HCT116 (cell line): ENCODE data around the gene USP48. TPM values are rescaled to one million over a fixed set of nuclear protein-coding genes. Genes with fewer than 3 reads are reported as not detected.

Experiments used
- ATAC-seq: fragments of 200-7000 bp; cut with Tn5 transposase; 2 replicates; pipeline ENCODE4 v1.9.1; 2020; ENCODE audit warnings: mild to moderate bottlenecking, moderate library complexity
- BruUV-seq: library from RNA; stranded (reverse); fragments of 400-500 nt; replicated peaks from 2 replicates; lab custom pipeline; 2021; lab: Mats Ljungman, UMichigan
- CTCF ChIA-PET: fragments of 300-600 bp; sonication (Branson Sonifier 250); formaldehyde crosslinking; loops from one replicate; lab custom pipeline; 2021; ENCODE audit warnings: antibody characterized with exemption; lab: Charles Lee
- POLR2A ChIA-PET: fragments of 300-600, 350-600 bp; sonication (Branson Sonifier 250); formaldehyde crosslinking; loops from one replicate; lab custom pipeline; 2021; ENCODE audit warnings: antibody characterized with exemption; lab: Charles Lee
- RAD21 ChIA-PET, 2 experiments: fragments of 300-600 bp; sonication (Branson Sonifier 250); formaldehyde crosslinking; loops; one replicate each; lab custom pipeline; 2023; ENCODE audit warnings: low total read pairs in 2 of 2; ENCODE audit not compliant: uncharacterized antibody in 2 of 2, unreplicated experiment in 2 of 2, low non-redundant PET in 1 of 2; lab: Charles Lee
- DNase-seq: peaks from one replicate; pipeline ENCODE4 v3.0.0-alpha.2; 2010; ENCODE audit warnings: low read depth, low spot score
- H2AFZ ChIP-seq: fragments of 200-600 bp; shearing (Covaris generic), sonication (generic); 2 replicates; pipeline ENCODE4 v1.6.1; 2017; ENCODE audit warnings: low read depth, mixed run types, mixed read lengths, antibody characterized with exemption, low read length; ENCODE audit not compliant: poor library complexity, severe bottlenecking
- H3K27ac ChIP-seq: 2 replicates; pipeline ENCODE4 v1.5.1; 2012; ENCODE audit warnings: low read depth, low read length
- H3K27me3 ChIP-seq: fragments of 200-600 bp; sonication (generic); 2 replicates; pipeline ENCODE4 v1.6.1; 2016; ENCODE audit warnings: mixed run types, low read length, mixed read lengths; ENCODE audit not compliant: insufficient read depth
- H3K36me3 ChIP-seq, 2 experiments: fragments of 200-500 bp in 1 of 2; fragments of 200-600 bp in 1 of 2; sonication (Bioruptor generic) in 1 of 2; sonication (generic) in 1 of 2; 2 replicates each; pipeline versions ENCODE4 v1.5.1 to v1.6.1; 2014 to 2016; ENCODE audit warnings: low read length in 2 of 2, inconsistent platforms in 1 of 2, mixed read lengths in 1 of 2, mixed run types in 1 of 2; ENCODE audit not compliant: insufficient read depth in 2 of 2, control insufficient read depth in 1 of 2
- H3K4me1 ChIP-seq, 2 experiments: fragments of 200-600 bp in 1 of 2; sonication (generic) in 1 of 2; 2 replicates each; pipeline versions ENCODE4 v1.5.1 to v1.6.1; 2012 to 2017; ENCODE audit warnings: low read length in 2 of 2, inconsistent platforms in 1 of 2, mild to moderate bottlenecking in 1 of 2, mixed read lengths in 1 of 2, mixed run types in 1 of 2, moderate library complexity in 1 of 2; ENCODE audit not compliant: insufficient read depth in 2 of 2, control insufficient read depth in 1 of 2
- H3K4me2 ChIP-seq: fragments of 200-600 bp; sonication (generic); 2 replicates; pipeline ENCODE4 v1.6.1; 2017; ENCODE audit warnings: mixed run types, low read length, mixed read lengths
- H3K4me3 ChIP-seq, 2 experiments: fragments of 200-600 bp in 1 of 2; sonication (generic) in 1 of 2; replicated peaks in 1 of 2; 2 replicates each; pipeline ENCODE4 v1.5.1; 2011 to 2016; ENCODE audit warnings: low read length in 2 of 2, control low read depth in 1 of 2, low read depth in 1 of 2, mild to moderate bottlenecking in 1 of 2, mixed read lengths in 1 of 2, mixed run types in 1 of 2
- H3K79me2 ChIP-seq: fragments of 200-600 bp; sonication (generic); 2 replicates; pipeline ENCODE4 v1.6.1; 2017; ENCODE audit warnings: mild to moderate bottlenecking, mixed run types, low read length, moderate library complexity, mixed read lengths; ENCODE audit not compliant: insufficient read depth
- H3K9ac ChIP-seq: fragments of 200-600 bp; sonication (generic); 2 replicates; pipeline ENCODE4 v1.6.1; 2016; ENCODE audit warnings: low read length, mixed read lengths
- H3K9me2 ChIP-seq: fragments of 200-600 bp; sonication (generic), shearing (Covaris generic); 2 replicates; pipeline ENCODE4 v1.6.1; 2017; ENCODE audit warnings: mixed run types, mild to moderate bottlenecking, moderate library complexity; ENCODE audit not compliant: insufficient read depth
- H3K9me3 ChIP-seq, 2 experiments: fragments of 200-500 bp in 1 of 2; fragments of 200-600 bp in 1 of 2; sonication (Bioruptor generic) in 1 of 2; sonication (generic) in 1 of 2; 2 replicates each; pipeline ENCODE4 v1.6.1; 2014 to 2017; ENCODE audit warnings: low read length in 2 of 2, mixed read lengths in 2 of 2, inconsistent platforms in 1 of 2, low read depth in 1 of 2, mild to moderate bottlenecking in 1 of 2, mixed run types in 1 of 2, moderate library complexity in 1 of 2; ENCODE audit not compliant: control insufficient read depth in 1 of 2, insufficient read depth in 1 of 2
- H4K20me1 ChIP-seq: fragments of 200-600 bp; sonication (generic), shearing (Covaris generic); 2 replicates; pipeline ENCODE4 v1.6.1; 2017; ENCODE audit warnings: mixed run types, mild to moderate bottlenecking, moderate library complexity; ENCODE audit not compliant: insufficient read depth
- CBX3 ChIP-seq: IDR thresholded peaks from 2 replicates; pipeline ENCODE4 v1.6.1; 2012; ENCODE audit warnings: low read depth
- CEBPB ChIP-seq: IDR thresholded peaks from 2 replicates; pipeline ENCODE4 v1.6.1; 2012; ENCODE audit warnings: low read depth
- EGR1 ChIP-seq: IDR thresholded peaks from 2 replicates; pipeline ENCODE4 v1.6.1; 2012; ENCODE audit warnings: low read depth
- ELF1 ChIP-seq: IDR thresholded peaks from 2 replicates; pipeline ENCODE4 v1.6.1; 2012; ENCODE audit warnings: low read depth, borderline replicate concordance
- EZH2 ChIP-seq: fragments of 200-600 bp; sonication (generic); IDR thresholded peaks from 2 replicates; pipeline ENCODE4 v1.6.1; 2017; ENCODE audit warnings: antibody characterized with exemption, mixed run types
- EZH2phosphoT487 ChIP-seq: fragments of 200-600 bp; IDR thresholded peaks from 2 replicates; pipeline ENCODE4 v1.6.1; 2018; ENCODE audit warnings: antibody characterized with exemption, borderline replicate concordance
- JUND ChIP-seq: IDR thresholded peaks from 2 replicates; pipeline ENCODE4 v1.6.1; 2012
- POLR2A ChIP-seq: IDR thresholded peaks from 2 replicates; pipeline ENCODE4 v1.7.0; 2011; ENCODE audit warnings: borderline replicate concordance; ENCODE audit not compliant: insufficient read depth, insufficient read length; ENCODE audit errors: extremely low read depth
- POLR2AphosphoS5 ChIP-seq: IDR thresholded peaks from 2 replicates; pipeline ENCODE4 v1.6.1; 2011; ENCODE audit warnings: mild to moderate bottlenecking, low read depth, low read length, moderate library complexity
- SIN3A ChIP-seq: IDR thresholded peaks from 2 replicates; pipeline ENCODE4 v1.6.1; 2012; ENCODE audit warnings: low read depth
- SP1 ChIP-seq: IDR thresholded peaks from 2 replicates; pipeline ENCODE4 v1.6.1; 2012; ENCODE audit warnings: low read depth
- YY1 ChIP-seq: IDR thresholded peaks from 2 replicates; pipeline ENCODE4 v1.6.1; 2011; ENCODE audit warnings: low read length, low read depth, moderate library complexity, mild to moderate bottlenecking; ENCODE audit not compliant: insufficient replicate concordance; ENCODE audit errors: extremely low read depth
- ZNF274 ChIP-seq: fragments of 200-500 bp; sonication (Bioruptor generic); IDR thresholded peaks from 2 replicates; pipeline ENCODE4 v1.6.1; 2014; ENCODE audit warnings: mild to moderate bottlenecking, low read depth, low read length, inconsistent platforms
- intact Hi-C: fragments of 100-400 bp; cut with micrococcal nuclease; formaldehyde crosslinking; loops from 2 replicates; pipeline ENCODE4 v1.10.0; 2022
- total RNA-seq: library from RNA; stranded (reverse); gene quantifications from one replicate; pipeline ENCODE4 v1.2.1, GENCODE V29; 2021; ENCODE audit not compliant: unreplicated experiment
- TF ChIP-seq, protein P1 (sequence below): IDR thresholded peaks from 2 replicates; pipeline ENCODE4 v1.6.1; 2011; ENCODE audit warnings: mild to moderate bottlenecking, low read length, moderate library complexity; ENCODE audit not compliant: insufficient replicate concordance; ENCODE audit errors: extremely low read depth
- TF ChIP-seq, protein P2 (sequence below): IDR thresholded peaks from 2 replicates; pipeline ENCODE4 v1.6.1; 2012
- TF ChIP-seq, protein P3 (sequence below), 3 experiments: fragments of 200-600 bp in 1 of 3; sonication (generic) in 1 of 3; IDR thresholded peaks in 2 of 3; conservative IDR thresholded peaks in 1 of 3; 2 replicates each; pipeline ENCODE4 v1.5.1; 2012 to 2017; ENCODE audit warnings: low read depth in 2 of 3, low read length in 2 of 3, antibody characterized with exemption in 1 of 3, borderline replicate concordance in 1 of 3, control low read depth in 1 of 3, mild to moderate bottlenecking in 1 of 3, mixed read lengths in 1 of 3, mixed run types in 1 of 3, moderate library complexity in 1 of 3; ENCODE audit not compliant: insufficient read depth in 1 of 3
- TF ChIP-seq, protein P4 (sequence below): IDR thresholded peaks from 2 replicates; pipeline ENCODE4 v1.6.1; 2012; ENCODE audit warnings: low read depth

USP48 gene
- total RNA-seq, 1 experiment from 2014 or later = 54.8 TPM

DNA sequence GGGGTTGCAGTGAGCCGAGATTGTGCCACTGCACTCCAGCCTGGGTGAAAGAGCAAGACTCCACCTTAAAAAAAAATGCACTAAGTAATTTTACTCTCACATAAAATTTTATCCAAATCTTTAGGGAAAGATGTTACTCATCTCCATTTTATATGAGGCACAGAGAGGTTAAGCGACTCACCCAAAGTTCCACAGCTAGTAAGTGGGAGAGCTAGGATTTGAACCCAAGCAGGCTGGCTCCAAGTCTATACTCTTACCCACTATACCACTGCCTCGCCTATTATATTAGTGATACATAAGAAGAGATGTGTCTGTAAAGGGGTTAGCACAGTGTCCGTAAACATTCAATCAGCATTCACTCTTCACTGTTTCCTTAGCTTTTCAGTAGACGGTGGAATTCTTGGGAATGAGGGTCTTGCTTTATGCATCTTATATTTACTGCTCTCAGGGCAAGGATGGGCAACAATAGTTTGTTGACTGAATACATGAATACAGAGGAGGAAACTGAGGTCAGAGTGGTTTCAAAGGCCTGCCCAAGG, 44.3 kb upstream of the USP48 start:
- H3K9ac ChIP-seq = no peak overlapping the region
- H3K9me3 ChIP-seq = no peaks in the 10 kb centered on the region
- no peaks in the 10 kb centered on the region for H3K4me1 ChIP-seq
- no peak overlapping the region for H2AFZ ChIP-seq
- ChIA-PET POLR2A (no interaction called here), RAD21 (no interaction called here), CTCF (no interaction called here)
- no peaks in the 10 kb centered on the region for H3K9me2 ChIP-seq
- no peaks in the 10 kb centered on the region for H3K79me2 ChIP-seq
- ATAC-seq (no peak), DNase-seq (no peak)
- intact Hi-C loops = no loop called here
- H3K4me3 ChIP-seq = no peak overlapping the region
- no peaks in the 10 kb centered on the region for H3K27me3 ChIP-seq
- BruUV-seq = no TSS peak
- no peaks in the 10 kb centered on the region for H4K20me1 ChIP-seq
- no peak overlapping the region for H3K27ac ChIP-seq
- H3K4me2 ChIP-seq = no peak overlapping the region
- TF ChIP-seq CBX3 (no peak), CEBPB (no peak), YY1 (no peak), ZNF274 (no peak), SP1 (no peak), EZH2phosphoT487 (no peak), SIN3A (no peak), JUND (no peak), EZH2 (no peak), POLR2AphosphoS5 (no peak), EGR1 (no peak), ELF1 (no peak), POLR2A (no peak)
- TF ChIP-seq, protein P1, sequence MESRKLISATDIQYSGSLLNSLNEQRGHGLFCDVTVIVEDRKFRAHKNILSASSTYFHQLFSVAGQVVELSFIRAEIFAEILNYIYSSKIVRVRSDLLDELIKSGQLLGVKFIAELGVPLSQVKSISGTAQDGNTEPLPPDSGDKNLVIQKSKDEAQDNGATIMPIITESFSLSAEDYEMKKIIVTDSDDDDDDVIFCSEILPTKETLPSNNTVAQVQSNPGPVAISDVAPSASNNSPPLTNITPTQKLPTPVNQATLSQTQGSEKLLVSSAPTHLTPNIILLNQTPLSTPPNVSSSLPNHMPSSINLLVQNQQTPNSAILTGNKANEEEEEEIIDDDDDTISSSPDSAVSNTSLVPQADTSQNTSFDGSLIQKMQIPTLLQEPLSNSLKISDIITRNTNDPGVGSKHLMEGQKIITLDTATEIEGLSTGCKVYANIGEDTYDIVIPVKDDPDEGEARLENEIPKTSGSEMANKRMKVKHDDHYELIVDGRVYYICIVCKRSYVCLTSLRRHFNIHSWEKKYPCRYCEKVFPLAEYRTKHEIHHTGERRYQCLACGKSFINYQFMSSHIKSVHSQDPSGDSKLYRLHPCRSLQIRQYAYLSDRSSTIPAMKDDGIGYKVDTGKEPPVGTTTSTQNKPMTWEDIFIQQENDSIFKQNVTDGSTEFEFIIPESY = no peak
- TF ChIP-seq, protein P2, sequence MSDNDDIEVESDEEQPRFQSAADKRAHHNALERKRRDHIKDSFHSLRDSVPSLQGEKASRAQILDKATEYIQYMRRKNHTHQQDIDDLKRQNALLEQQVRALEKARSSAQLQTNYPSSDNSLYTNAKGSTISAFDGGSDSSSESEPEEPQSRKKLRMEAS = no peak
- TF ChIP-seq, protein P3, sequence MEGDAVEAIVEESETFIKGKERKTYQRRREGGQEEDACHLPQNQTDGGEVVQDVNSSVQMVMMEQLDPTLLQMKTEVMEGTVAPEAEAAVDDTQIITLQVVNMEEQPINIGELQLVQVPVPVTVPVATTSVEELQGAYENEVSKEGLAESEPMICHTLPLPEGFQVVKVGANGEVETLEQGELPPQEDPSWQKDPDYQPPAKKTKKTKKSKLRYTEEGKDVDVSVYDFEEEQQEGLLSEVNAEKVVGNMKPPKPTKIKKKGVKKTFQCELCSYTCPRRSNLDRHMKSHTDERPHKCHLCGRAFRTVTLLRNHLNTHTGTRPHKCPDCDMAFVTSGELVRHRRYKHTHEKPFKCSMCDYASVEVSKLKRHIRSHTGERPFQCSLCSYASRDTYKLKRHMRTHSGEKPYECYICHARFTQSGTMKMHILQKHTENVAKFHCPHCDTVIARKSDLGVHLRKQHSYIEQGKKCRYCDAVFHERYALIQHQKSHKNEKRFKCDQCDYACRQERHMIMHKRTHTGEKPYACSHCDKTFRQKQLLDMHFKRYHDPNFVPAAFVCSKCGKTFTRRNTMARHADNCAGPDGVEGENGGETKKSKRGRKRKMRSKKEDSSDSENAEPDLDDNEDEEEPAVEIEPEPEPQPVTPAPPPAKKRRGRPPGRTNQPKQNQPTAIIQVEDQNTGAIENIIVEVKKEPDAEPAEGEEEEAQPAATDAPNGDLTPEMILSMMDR (IDR thresholded peaks at IDR 0.05 in 2 of 3, conservative IDR thresholded peaks at IDR 0.05 in 1 of 3; ENCODE audit: borderline replicate concordance in 1 of 3, insufficient read depth in 1 of 3, low read depth in 2 of 3, low read length in 2 of 3) = no peak
- TF ChIP-seq, protein P4, sequence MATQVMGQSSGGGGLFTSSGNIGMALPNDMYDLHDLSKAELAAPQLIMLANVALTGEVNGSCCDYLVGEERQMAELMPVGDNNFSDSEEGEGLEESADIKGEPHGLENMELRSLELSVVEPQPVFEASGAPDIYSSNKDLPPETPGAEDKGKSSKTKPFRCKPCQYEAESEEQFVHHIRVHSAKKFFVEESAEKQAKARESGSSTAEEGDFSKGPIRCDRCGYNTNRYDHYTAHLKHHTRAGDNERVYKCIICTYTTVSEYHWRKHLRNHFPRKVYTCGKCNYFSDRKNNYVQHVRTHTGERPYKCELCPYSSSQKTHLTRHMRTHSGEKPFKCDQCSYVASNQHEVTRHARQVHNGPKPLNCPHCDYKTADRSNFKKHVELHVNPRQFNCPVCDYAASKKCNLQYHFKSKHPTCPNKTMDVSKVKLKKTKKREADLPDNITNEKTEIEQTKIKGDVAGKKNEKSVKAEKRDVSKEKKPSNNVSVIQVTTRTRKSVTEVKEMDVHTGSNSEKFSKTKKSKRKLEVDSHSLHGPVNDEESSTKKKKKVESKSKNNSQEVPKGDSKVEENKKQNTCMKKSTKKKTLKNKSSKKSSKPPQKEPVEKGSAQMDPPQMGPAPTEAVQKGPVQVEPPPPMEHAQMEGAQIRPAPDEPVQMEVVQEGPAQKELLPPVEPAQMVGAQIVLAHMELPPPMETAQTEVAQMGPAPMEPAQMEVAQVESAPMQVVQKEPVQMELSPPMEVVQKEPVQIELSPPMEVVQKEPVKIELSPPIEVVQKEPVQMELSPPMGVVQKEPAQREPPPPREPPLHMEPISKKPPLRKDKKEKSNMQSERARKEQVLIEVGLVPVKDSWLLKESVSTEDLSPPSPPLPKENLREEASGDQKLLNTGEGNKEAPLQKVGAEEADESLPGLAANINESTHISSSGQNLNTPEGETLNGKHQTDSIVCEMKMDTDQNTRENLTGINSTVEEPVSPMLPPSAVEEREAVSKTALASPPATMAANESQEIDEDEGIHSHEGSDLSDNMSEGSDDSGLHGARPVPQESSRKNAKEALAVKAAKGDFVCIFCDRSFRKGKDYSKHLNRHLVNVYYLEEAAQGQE = no peak
- no peaks in the 10 kb centered on the region; a peak in 1 of 4 replicates for H3K36me3 ChIP-seq
